Measurements from ENCODE around the gene RASA3. TPM values are rescaled to one million over a fixed set of nuclear protein-coding genes. Genes with fewer than 3 reads are reported as not detected.

Gene RASA3
- total RNA-seq, 1 experiment from 2014 or later: 9.1 TPM

GRCh38 chr13:113992276-113993005 lies 140.0 kb downstream of the RASA3 start:
- no peaks in the 10 kb centered on the region for H3K9me2 ChIP-seq (replicated peaks; ENCODE audit: low read length)
- POLR2A ChIA-PET (ENCODE audit: unreplicated experiment): no interaction called here

GRCh38 chr13:113991676-113992179 lies 140.7 kb downstream of the RASA3 start:
- ATAC-seq (no peak), DNase-seq (no peak)
- no TSS peak for BruUV-seq (replicated peaks)
- Histone ChIP-seq H4K20me1 (ENCODE audit: low read length) (no peaks in the 10 kb centered on the region), H3K79me2 (ENCODE audit: low read length) (no peaks in the 10 kb centered on the region), H3K4me3 (ENCODE audit: low read length) (no peak overlapping the region), H3K4me1 (ENCODE audit: insufficient read depth, low read length) (peaks cover 3% of the 10 kb centered on the region), H3F3A (ENCODE audit: low read length, unreplicated experiment) (no peaks in the 10 kb centered on the region), H3K4me2 (ENCODE audit: low read length) (no peak overlapping the region), H3K27ac (ENCODE audit: low read length) (no peak overlapping the region), H2AFZ (ENCODE audit: low read length) (no peak overlapping the region), H3K9ac (ENCODE audit: low read length) (no peak overlapping the region), H3K9me3 (ENCODE audit: low read length) (no peaks in the 10 kb centered on the region), H3K36me3 (ENCODE audit: low read depth, low read length) (peaks cover 4% of the 10 kb centered on the region; the same call in 1 of the 2 replicates), H3K9me2 (replicated peaks; ENCODE audit: low read length) (no peaks in the 10 kb centered on the region), H3K27me3 (ENCODE audit: low read length) (no peaks in the 10 kb centered on the region)
- CTCF ChIA-PET: no interaction called here
- intact Hi-C loops (cut with micrococcal nuclease): no loop called here
- TF ChIP-seq EZH2 (IDR thresholded peaks at IDR 0.05; ENCODE audit: low read length, unreplicated experiment): no peak
- TF ChIP-seq CTCF (conservative IDR thresholded peaks at IDR 0.05; ENCODE audit: low read depth, low read length): no peak
- TF ChIP-seq EZH2phosphoT487 (IDR thresholded peaks at IDR 0.05; ENCODE audit: borderline replicate concordance, low read length): no peak
- POLR2A ChIA-PET (ENCODE audit: unreplicated experiment): no interaction called here

More at GRCh38 chr13:113992276-113993005, 140.0 kb downstream of the RASA3 start:
- no peaks in the 10 kb centered on the region for H4K20me1 ChIP-seq (ENCODE audit: low read length)
- TF ChIP-seq EZH2 (IDR thresholded peaks at IDR 0.05; ENCODE audit: low read length, unreplicated experiment) (no peak), CTCF (conservative IDR thresholded peaks at IDR 0.05; ENCODE audit: low read depth, low read length) (no peak), EZH2phosphoT487 (IDR thresholded peaks at IDR 0.05; ENCODE audit: borderline replicate concordance, low read length) (no peak)
- no peak overlapping the region for H3K27ac ChIP-seq (ENCODE audit: low read length)
- peaks cover 10% of the 10 kb centered on the region for H3K4me1 ChIP-seq (ENCODE audit: insufficient read depth, low read length)
- H3F3A ChIP-seq (ENCODE audit: low read length, unreplicated experiment): no peaks in the 10 kb centered on the region
- H3K4me3 ChIP-seq (ENCODE audit: low read length): no peak overlapping the region
- no peaks in the 10 kb centered on the region for H3K9me3 ChIP-seq (ENCODE audit: low read length)
- no peaks in the 10 kb centered on the region for H3K27me3 ChIP-seq (ENCODE audit: low read length)
- DNase-seq (no peak), ATAC-seq (no peak)
- CTCF ChIA-PET: no interaction called here
- intact Hi-C loops (cut with micrococcal nuclease): no loop called here
- no TSS peak for BruUV-seq (replicated peaks)
- H3K4me2 ChIP-seq (ENCODE audit: low read length): no peak overlapping the region
- H3K79me2 ChIP-seq (ENCODE audit: low read length): no peaks in the 10 kb centered on the region
- H3K36me3 ChIP-seq (ENCODE audit: low read depth, low read length): peaks cover 4% of the 10 kb centered on the region; the same call in 1 of the 2 replicates
- H2AFZ ChIP-seq (ENCODE audit: low read length): no peak overlapping the region
- no peak overlapping the region for H3K9ac ChIP-seq (ENCODE audit: low read length)

GRCh38 chr13:113991191-113991669 lies 141.2 kb downstream of the RASA3 start:
- intact Hi-C loops (cut with micrococcal nuclease): no loop called here
- Histone ChIP-seq H4K20me1 (ENCODE audit: low read length) (no peaks in the 10 kb centered on the region), H3K27ac (ENCODE audit: low read length) (no peak overlapping the region), H3K4me1 (ENCODE audit: insufficient read depth, low read length) (no peaks in the 10 kb centered on the region), H3K36me3 (ENCODE audit: low read depth, low read length) (peaks cover 4% of the 10 kb centered on the region; the same call in 1 of the 2 replicates), H3K9me3 (ENCODE audit: low read length) (no peaks in the 10 kb centered on the region), H3K9ac (ENCODE audit: low read length) (no peak overlapping the region), H3K79me2 (ENCODE audit: low read length) (no peaks in the 10 kb centered on the region), H3K4me2 (ENCODE audit: low read length) (no peak overlapping the region), H3K4me3 (ENCODE audit: low read length) (no peak overlapping the region), H3F3A (ENCODE audit: low read length, unreplicated experiment) (no peaks in the 10 kb centered on the region), H3K9me2 (replicated peaks; ENCODE audit: low read length) (no peaks in the 10 kb centered on the region), H2AFZ (ENCODE audit: low read length) (no peak overlapping the region), H3K27me3 (ENCODE audit: low read length) (no peaks in the 10 kb centered on the region)
- no TSS peak for BruUV-seq (replicated peaks)
- no peak for TF ChIP-seq EZH2phosphoT487 (IDR thresholded peaks at IDR 0.05; ENCODE audit: borderline replicate concordance, low read length)
- no peak for TF ChIP-seq EZH2 (IDR thresholded peaks at IDR 0.05; ENCODE audit: low read length, unreplicated experiment)
- no peak for TF ChIP-seq CTCF (conservative IDR thresholded peaks at IDR 0.05; ENCODE audit: low read depth, low read length)
- CTCF ChIA-PET: no interaction called here
- no peak for ATAC-seq
- DNase-seq: no peak
- POLR2A ChIA-PET (ENCODE audit: unreplicated experiment): no interaction called here
